ELF-1 (cell line): ENCODE measurements around the gene CST3.
"Not testable (repeated sequence)": the region's sequence is repeated elsewhere in the genome, so short reads cannot be mapped to it uniquely, and the experiment has no call there.

ENCODE experiments used
- DNase-seq: peaks from one replicate; pipeline ENCODE4 v3.0.0-alpha.2; 2016; ENCODE audit warnings: low read depth, low spot score

CST3 gene

GRCh38 chr20:23662276-23662870, 24.6 kb upstream of the CST3 start:
- DNase-seq = no peak

DNA sequence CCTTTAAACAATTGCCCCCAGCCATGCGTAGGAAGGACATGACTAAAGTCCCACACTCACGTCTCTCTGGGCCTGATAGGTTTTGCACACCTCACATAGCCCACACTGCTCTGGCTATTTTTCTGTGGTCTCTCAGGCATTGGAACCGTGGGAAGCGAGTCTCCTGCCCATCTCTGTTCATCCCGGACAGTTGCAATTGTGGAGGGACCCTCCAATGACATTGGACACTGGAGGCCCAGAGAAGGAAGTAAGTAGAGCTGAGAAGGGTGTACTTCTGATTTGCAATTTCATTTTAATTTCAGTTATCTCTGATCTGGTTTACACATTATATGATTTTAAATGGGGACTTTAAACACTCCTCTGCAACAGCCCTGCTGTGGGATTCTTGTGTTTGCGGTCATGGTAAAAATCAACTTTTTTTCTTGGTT, 23.3 kb upstream of the CST3 start:
- no peak for DNase-seq

DNA sequence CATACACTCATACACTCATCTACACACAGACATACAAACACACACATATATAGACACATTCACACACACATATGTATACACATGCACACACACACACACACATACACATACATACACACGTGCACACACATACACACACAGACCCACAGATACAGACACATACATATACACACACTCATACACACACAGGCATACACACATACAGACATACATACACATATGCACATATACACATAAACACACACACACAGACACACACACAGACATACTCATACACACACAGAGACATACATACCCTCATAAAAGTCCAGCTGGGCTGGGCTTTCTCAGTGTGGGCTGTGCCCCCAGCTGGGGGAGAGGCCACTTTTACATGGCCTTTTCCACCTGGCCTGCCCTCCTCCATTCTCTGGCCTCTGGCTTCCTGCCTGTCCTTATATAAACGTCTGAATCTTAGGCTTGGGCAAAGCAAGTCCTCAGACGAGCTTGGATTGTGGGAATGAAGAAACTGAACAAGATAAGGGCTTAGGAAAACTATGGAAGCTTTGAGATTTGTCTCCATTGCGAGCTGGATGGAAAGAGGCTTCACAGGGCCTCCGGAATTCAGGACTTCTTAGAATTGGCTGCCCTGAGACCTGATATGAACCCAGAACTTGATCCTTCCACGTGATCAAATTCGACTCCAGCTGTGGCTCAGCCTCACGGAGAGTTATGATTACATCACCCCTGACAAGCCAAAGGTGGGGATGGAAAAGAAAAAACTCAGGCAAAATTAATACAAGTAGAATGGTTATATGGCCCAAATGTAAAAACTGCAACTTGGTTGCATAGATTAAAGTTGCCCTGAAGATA, 22.5 kb upstream of the CST3 start:
- no peak for DNase-seq

DNA sequence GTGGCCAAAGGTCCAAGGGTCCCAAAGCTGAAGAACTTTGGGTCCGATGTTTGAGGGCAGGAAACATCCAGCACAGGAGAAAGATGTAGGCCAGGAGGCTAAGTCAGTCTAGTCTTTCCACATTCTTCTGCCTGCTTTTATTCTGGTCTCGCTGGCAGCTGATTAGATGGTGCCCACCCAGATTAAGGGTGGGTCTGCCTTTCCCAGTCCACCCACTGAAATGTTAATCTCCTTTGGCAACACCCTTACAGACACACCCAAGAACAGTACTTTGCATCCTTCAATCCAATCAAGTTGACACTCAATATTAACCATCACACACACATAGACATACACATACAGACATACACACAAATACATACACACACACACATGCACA, 21.8 kb upstream of the CST3 start:
- DNase-seq = not testable (repeated sequence)

- no peak for DNase-seq
These were observed 21.3 kb upstream of the CST3 start for GRCh38 chr20:23658989-23659609.

GRCh38 chr20:23658336-23658735, 20.6 kb upstream of the CST3 start:
- no peak for DNase-seq

- DNase-seq = no peak
These were observed 19.4 kb upstream of the CST3 start for GRCh38 chr20:23657202-23657601.

- no peak for DNase-seq
These were observed 18.6 kb upstream of the CST3 start for GRCh38 chr20:23656372-23656771.

GRCh38 chr20:23655491-23656211, 17.9 kb upstream of the CST3 start:
- DNase-seq = no peak

DNA sequence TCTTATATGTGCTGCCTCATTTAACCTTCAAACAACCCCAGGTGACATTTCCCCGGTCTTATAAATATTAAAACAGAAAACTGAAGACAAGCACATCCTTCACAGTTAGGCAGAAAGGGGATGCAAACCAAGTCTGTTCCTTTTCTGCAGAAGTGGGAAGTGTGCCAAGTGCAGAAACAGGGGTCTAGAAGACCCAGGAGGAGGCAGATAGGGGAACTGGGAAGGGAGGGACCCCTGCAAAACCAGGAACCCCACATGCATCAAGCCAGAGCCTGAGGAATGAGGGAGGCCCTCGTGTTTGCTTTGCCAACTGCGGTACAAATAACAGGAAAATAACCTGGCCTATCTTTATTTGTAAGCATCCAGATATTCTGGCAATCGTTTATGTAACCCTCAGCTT, 17.0 kb upstream of the CST3 start:
- no peak for DNase-seq

GRCh38 chr20:23654000-23654399, 16.2 kb upstream of the CST3 start:
- no peak for DNase-seq

- no peak for DNase-seq
These were observed 15.7 kb upstream of the CST3 start for GRCh38 chr20:23653400-23653938.

- no peak for DNase-seq
These were observed 15.2 kb upstream of the CST3 start for GRCh38 chr20:23652926-23653325.

GRCh38 chr20:23652371-23652770, 14.6 kb upstream of the CST3 start:
- no peak for DNase-seq

GRCh38 chr20:23651117-23651516, 13.4 kb upstream of the CST3 start:
- no peak for DNase-seq

DNA sequence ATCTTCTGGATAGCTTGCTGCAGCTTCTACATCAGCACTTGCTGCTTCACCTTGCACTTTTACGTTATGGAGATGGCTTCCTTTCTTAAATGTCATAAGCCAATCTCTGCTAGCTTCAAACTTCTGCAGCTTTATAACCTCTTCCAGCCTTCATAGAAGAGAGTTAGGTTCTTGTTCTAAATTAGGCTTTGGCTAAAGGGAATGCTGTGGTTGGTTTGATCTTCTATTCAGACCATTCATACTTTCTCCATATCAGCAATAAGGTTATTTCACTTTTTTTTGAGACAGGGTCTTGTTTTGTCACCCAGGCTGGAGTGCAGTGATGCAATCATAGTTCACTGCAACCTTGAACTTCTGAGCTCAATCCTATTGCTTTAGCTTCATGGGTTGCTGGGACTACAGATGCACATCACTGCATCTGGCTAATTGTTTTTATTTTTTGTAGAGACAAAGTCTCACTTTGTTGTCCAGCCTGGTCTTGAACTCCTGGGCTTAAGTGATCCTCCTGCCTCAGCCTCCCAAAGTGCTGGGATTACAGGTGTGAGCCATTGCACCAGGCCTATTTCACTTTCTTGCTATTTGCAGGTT, 12.2 kb upstream of the CST3 start:
- DNase-seq = no peak

- no peak for DNase-seq
These were observed 11.5 kb upstream of the CST3 start for GRCh38 chr20:23649242-23649641.

DNA sequence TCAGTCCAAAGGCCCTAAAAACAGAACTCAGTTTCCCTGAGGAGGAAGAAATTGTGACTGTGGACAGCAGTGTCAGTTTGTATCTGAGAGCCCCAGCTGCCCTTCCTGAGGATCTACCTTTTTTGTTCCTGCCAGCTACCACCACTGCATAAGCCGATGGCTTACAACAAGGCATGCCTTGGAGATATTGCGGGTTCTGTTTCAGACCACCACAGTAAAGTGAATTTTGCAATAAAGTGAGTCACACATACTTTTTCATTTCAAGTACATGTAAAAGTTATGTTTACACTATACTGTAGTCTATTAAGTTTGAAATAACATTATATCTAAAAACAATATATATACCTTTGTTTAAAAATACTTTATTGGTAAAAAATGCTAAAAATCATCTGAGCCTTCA, 9.6 kb upstream of the CST3 start:
- DNase-seq = no peak

- no peak for DNase-seq
These were observed 8.5 kb upstream of the CST3 start for GRCh38 chr20:23646106-23646873.

GRCh38 chr20:23645575-23645974, 7.8 kb upstream of the CST3 start:
- DNase-seq = no peak

- DNase-seq = no peak
These were observed 6.4 kb upstream of the CST3 start for GRCh38 chr20:23644164-23644563.
